Stomach (tissue), 4 donors: Measurements from ENCODE around the gene TNFSF13B.

Experiments used
- CTCF ChIP-seq, 7 experiments: fragments of 450-650 bp in 4 of 7; fragments of 200-600 bp in 3 of 7; sonication (generic) in 3 of 7; IDR thresholded peaks; one replicate each; pipeline ENCODE4 v1.5.1; 2016 to 2019; ENCODE audit warnings: antibody characterized with exemption in 7 of 7, control low read depth in 2 of 7, mild to moderate bottlenecking in 1 of 7
- POLR2A ChIP-seq, 4 donors: fragments of 450-650 bp; IDR thresholded peaks; one replicate each; pipeline ENCODE4 v1.6.1; 2016; ENCODE audit warnings: antibody characterized with exemption in 4 of 4, control low read depth in 2 of 4, mild to moderate bottlenecking in 1 of 4, moderate library complexity in 1 of 4

DNA sequence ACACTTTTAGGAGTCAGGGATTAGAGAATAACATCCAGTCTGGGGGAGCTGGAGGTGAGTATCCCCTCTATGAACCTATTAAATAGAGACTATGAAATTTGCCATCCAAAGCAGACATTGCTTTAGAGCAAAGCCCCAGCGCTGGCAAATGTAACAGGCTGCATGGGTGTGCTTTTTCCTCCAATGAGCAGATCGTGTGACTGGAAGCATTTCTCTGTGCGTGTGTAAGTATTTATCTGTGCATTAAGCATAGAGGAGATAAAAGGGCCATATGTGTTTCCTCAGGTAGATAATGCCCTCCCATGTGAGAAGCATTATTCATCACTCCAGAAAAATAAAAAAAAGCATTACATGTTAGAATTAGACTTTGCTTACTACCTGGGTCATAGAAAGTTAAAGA, 924 bp downstream of the TNFSF13B start:
- no peak for TF ChIP-seq POLR2A (IDR thresholded peaks at IDR 0.05)
- TF ChIP-seq CTCF (IDR thresholded peaks at IDR 0.05), result no peak
